HG03460 (cell line): Measurements from ENCODE around the gene NCAM2.

ENCODE experiments used
- ATAC-seq: cut with Tn5 transposase; IDR thresholded peaks from one replicate; pipeline ENCODE4 v1.9.1; 2021; ENCODE audit not compliant: unreplicated experiment

The NCAM2 gene

GRCh38 chr21:21165063-21165645 lies 166.9 kb downstream of the NCAM2 start:
- ATAC-seq: no peak

GRCh38 chr21:21174676-21175075 lies 176.5 kb downstream of the NCAM2 start:
- ATAC-seq: no peak

- no peak for ATAC-seq
Observed at GRCh38 chr21:21175798-21176334, 177.7 kb downstream of the NCAM2 start.

- no peak for ATAC-seq
Observed at GRCh38 chr21:21177353-21177986, 179.3 kb downstream of the NCAM2 start.

GRCh38 chr21:21179619-21180298 lies 181.6 kb downstream of the NCAM2 start:
- ATAC-seq: no peak

- no peak for ATAC-seq
Observed at GRCh38 chr21:21182401-21183010, 184.3 kb downstream of the NCAM2 start.

GRCh38 chr21:21183092-21183491 lies 184.9 kb downstream of the NCAM2 start:
- ATAC-seq: no peak

- ATAC-seq: no peak
Observed at GRCh38 chr21:21184771-21185528, 186.7 kb downstream of the NCAM2 start.

- ATAC-seq: no peak
Observed at GRCh38 chr21:21187579-21187978, 189.4 kb downstream of the NCAM2 start.

- ATAC-seq: no peak
Observed at GRCh38 chr21:21188513-21189195, 190.4 kb downstream of the NCAM2 start.

GRCh38 chr21:21195417-21195943 lies 197.3 kb downstream of the NCAM2 start:
- no peak for ATAC-seq

GRCh38 chr21:21196087-21196486 lies 197.9 kb downstream of the NCAM2 start:
- no peak for ATAC-seq

- ATAC-seq: no peak
Observed at GRCh38 chr21:21196848-21197247, 198.6 kb downstream of the NCAM2 start.

GRCh38 chr21:21199342-21200102 lies 201.3 kb downstream of the NCAM2 start:
- no peak for ATAC-seq

GRCh38 chr21:21200103-21200938 lies 202.1 kb downstream of the NCAM2 start:
- ATAC-seq: no peak

GRCh38 chr21:21200939-21201615 lies 202.9 kb downstream of the NCAM2 start:
- ATAC-seq: no peak

GRCh38 chr21:21203822-21204339 lies 205.7 kb downstream of the NCAM2 start:
- no peak for ATAC-seq
